GM18502 (cell line): ENCODE results near the gene PLXDC2.
"Not testable (repeated sequence)": the region's sequence is repeated elsewhere in the genome, so short reads cannot be mapped to it uniquely, and the experiment has no call there.

Source experiments
- ATAC-seq: cut with Tn5 transposase; IDR thresholded peaks from one replicate; pipeline ENCODE4 v1.9.1; 2021; ENCODE audit warnings: mild to moderate bottlenecking; ENCODE audit not compliant: unreplicated experiment, poor library complexity

The PLXDC2 gene

GRCh38 chr10:19967981-19968380 is 151.7 kb downstream of the PLXDC2 start:
- ATAC-seq = no peak

- no peak for ATAC-seq
Measured at GRCh38 chr10:19968745-19969144, 152.5 kb downstream of the PLXDC2 start.

- ATAC-seq = no peak
Measured at GRCh38 chr10:19970256-19970655, 154.0 kb downstream of the PLXDC2 start.

GRCh38 chr10:19970717-19971116 is 154.5 kb downstream of the PLXDC2 start:
- ATAC-seq = no peak

GRCh38 chr10:19971343-19972052 is 155.3 kb downstream of the PLXDC2 start:
- ATAC-seq = no peak

GRCh38 chr10:19974138-19974537 is 157.9 kb downstream of the PLXDC2 start:
- no peak for ATAC-seq

- no peak for ATAC-seq
Measured at GRCh38 chr10:19974554-19974953, 158.3 kb downstream of the PLXDC2 start.

- ATAC-seq = no peak
Measured at GRCh38 chr10:19977097-19977521, 160.9 kb downstream of the PLXDC2 start.

- no peak for ATAC-seq
Measured at GRCh38 chr10:19979628-19980027, 163.4 kb downstream of the PLXDC2 start.

- ATAC-seq = no peak
Measured at GRCh38 chr10:19983880-19984565, 167.8 kb downstream of the PLXDC2 start.

GRCh38 chr10:19985745-19986144 is 169.5 kb downstream of the PLXDC2 start:
- ATAC-seq = no peak

- ATAC-seq = no peak
Measured at GRCh38 chr10:19986591-19986990, 170.4 kb downstream of the PLXDC2 start.

- no peak for ATAC-seq
Measured at GRCh38 chr10:19987931-19988330, 171.7 kb downstream of the PLXDC2 start.

- ATAC-seq = no peak
Measured at GRCh38 chr10:19993714-19994315, 177.6 kb downstream of the PLXDC2 start.

- ATAC-seq = no peak
Measured at GRCh38 chr10:19998482-19998881, 182.2 kb downstream of the PLXDC2 start.

- ATAC-seq = no peak
Measured at GRCh38 chr10:19999431-19999830, 183.2 kb downstream of the PLXDC2 start.

GRCh38 chr10:20002026-20002425 is 185.8 kb downstream of the PLXDC2 start:
- not testable (repeated sequence) for ATAC-seq

- no peak for ATAC-seq
Measured at GRCh38 chr10:20002657-20003056, 186.4 kb downstream of the PLXDC2 start.

- ATAC-seq = peak; percentile 49
Measured at GRCh38 chr10:20004087-20004523, 187.9 kb downstream of the PLXDC2 start.

GRCh38 chr10:20005638-20006037 is 189.4 kb downstream of the PLXDC2 start:
- ATAC-seq = no peak

- ATAC-seq = no peak
Measured at GRCh38 chr10:20006169-20006870, 190.1 kb downstream of the PLXDC2 start.
